GM12878 (cell line): ENCODE data around the gene BRI3BP. TPM values are rescaled to one million over a fixed set of nuclear protein-coding genes. Genes with fewer than 3 reads are reported as not detected.

Experiments
- ATAC-seq: fragments of 200-7000 bp; cut with Tn5 transposase; 3 replicates; pipeline ENCODE4 v1.9.1; 2020; ENCODE audit warnings: mild to moderate bottlenecking, moderate library complexity
- BruUV-seq: library from RNA; stranded (reverse); fragments of 400-500 nt; replicated peaks from 2 replicates; lab custom pipeline; 2021; lab: Mats Ljungman, UMichigan
- CTCF ChIA-PET: fragments of 300-600 bp; sonication (Branson Sonifier 250); formaldehyde crosslinking; extraction: SDS; loops from one replicate; lab custom pipeline; 2021; ENCODE audit warnings: inconsistent platforms; lab: Yijun Ruan, JAX
- POLR2A ChIA-PET: fragments of 350-600 bp; formaldehyde crosslinking; extraction: SDS; loops from one replicate; lab custom pipeline; 2021; ENCODE audit warnings: inconsistent platforms; lab: Charles Lee
- RAD21 ChIA-PET: fragments of 300-600 bp; sonication (Branson Sonifier 250); formaldehyde crosslinking; loops from one replicate; lab custom pipeline; 2023; ENCODE audit warnings: antibody characterized with exemption; ENCODE audit not compliant: unreplicated experiment; lab: Charles Lee
- SMC1A ChIA-PET: fragments of 300-600 bp; sonication (Branson Sonifier 250); formaldehyde crosslinking; loops from one replicate; lab custom pipeline; 2023; ENCODE audit not compliant: unreplicated experiment, uncharacterized antibody; lab: Charles Lee
- DNase-seq: peaks from one replicate; pipeline ENCODE4 v3.0.0-alpha.2; 2011; ENCODE audit warnings: low read depth, low spot score
- FAIRE-seq: peaks from 3 replicates; lab custom pipeline; 2011; peaks lifted over from hg19 to GRCh38; lab: Jason Lieb, UNC
- H2AFZ ChIP-seq: 2 replicates; pipeline ENCODE4 v1.6.0; 2011; ENCODE audit warnings: low read depth, low read length, control low read depth; ENCODE audit not compliant: control insufficient read depth
- H3K27ac ChIP-seq: 2 replicates; pipeline ENCODE4 v1.5.1; 2011; ENCODE audit warnings: control low read depth; ENCODE audit not compliant: control insufficient read depth, insufficient read depth
- H3K27me3 ChIP-seq, 2 experiments: replicated peaks in 1 of 2; 2 replicates each; pipeline versions ENCODE4 v1.6.0 to v1.6.1; 2011; ENCODE audit warnings: low read length in 1 of 2; ENCODE audit not compliant: control insufficient read depth in 2 of 2, insufficient read depth in 2 of 2
- H3K36me3 ChIP-seq, 2 experiments: 2 replicates each; pipeline ENCODE4 v1.5.1; 2011; ENCODE audit warnings: low read length in 1 of 2; ENCODE audit not compliant: control insufficient read depth in 2 of 2, insufficient read depth in 2 of 2
- H3K4me1 ChIP-seq: 2 replicates; pipeline ENCODE4 v1.6.1; 2011; ENCODE audit warnings: mild to moderate bottlenecking, low read length, moderate library complexity, mixed read lengths; ENCODE audit not compliant: control insufficient read depth, insufficient read depth
- H3K4me2 ChIP-seq: 2 replicates; pipeline ENCODE4 v1.6.0; 2011; ENCODE audit warnings: control low read depth; ENCODE audit not compliant: control insufficient read depth, insufficient read depth
- H3K4me3 ChIP-seq: fragments of 200-600 bp; sonication (generic); 2 replicates; pipeline ENCODE4 v1.5.1; 2016
- H3K79me2 ChIP-seq: 2 replicates; pipeline ENCODE4 v1.6.0; 2011; ENCODE audit warnings: low read length; ENCODE audit not compliant: control insufficient read depth, insufficient read depth
- H3K9ac ChIP-seq: 2 replicates; pipeline ENCODE4 v1.8.0; 2011; ENCODE audit warnings: low read length, control low read depth, mixed read lengths; ENCODE audit not compliant: control insufficient read depth, insufficient read depth
- H3K9me3 ChIP-seq: replicated peaks from 3 replicates; pipeline ENCODE4 v1.5.1; 2011; ENCODE audit warnings: mild to moderate bottlenecking, low read length; ENCODE audit not compliant: control insufficient read depth, insufficient read depth
- H4K20me1 ChIP-seq: 2 replicates; pipeline ENCODE4 v1.6.0; 2011; ENCODE audit not compliant: control insufficient read depth, insufficient read depth
- CHD2 ChIP-seq: IDR thresholded peaks from 2 replicates; pipeline ENCODE4 v1.6.1; 2011; ENCODE audit warnings: low read depth, low read length, improper control_type of control experiment, borderline replicate concordance
- GABPA ChIP-seq: IDR thresholded peaks from 2 replicates; pipeline ENCODE4 v1.6.1; 2014; ENCODE audit warnings: antibody characterized with exemption, low read depth, mild to moderate bottlenecking, inconsistent platforms
- PBX3 ChIP-seq: IDR thresholded peaks from 2 replicates; pipeline ENCODE4 v1.6.1; 2011; ENCODE audit warnings: mild to moderate bottlenecking, low read depth, low read length, moderate library complexity; ENCODE audit not compliant: insufficient replicate concordance
- YBX1 ChIP-seq: fragments of 450-650 bp; IDR thresholded peaks from 2 replicates; pipeline ENCODE4 v1.6.1; 2016; ENCODE audit warnings: antibody characterized with exemption
- WGBS: methylation state at CpG from one replicate; pipeline ENCODE4 v1.1.6; 2016; ENCODE audit warnings: low lambda C conversion rate; ENCODE audit not compliant: insufficient replicate concordance, insufficient coverage; ENCODE audit errors: missing lambda C conversion rate; 5-methylcytosine and 5-hydroxymethylcytosine counted together
- in situ Hi-C: fragments of 300-500 bp; cut with MboI; formaldehyde crosslinking; loops from 9 replicates; pipeline ENCODE4 v1.14.3; 2018; ENCODE audit warnings: mixed read lengths
- intact Hi-C: fragments of 100-400 bp; cut with micrococcal nuclease; formaldehyde crosslinking; loops from one replicate; pipeline ENCODE4 v1.14.2; 2022; ENCODE audit not compliant: unreplicated experiment
- polyA plus RNA-seq, 11 experiments: library from polyadenylated mRNA; depleted of rRNA in 4 of 11; unstranded in 6 of 11; stranded (reverse) in 5 of 11; fragments of >200 nt; fragmentation: Nextera tagmentation in 4 of 11; fragmentation: Illumina TruSeq in 1 of 11; extraction: Ambion mirVana in 4 of 11; extraction: Trizol in 1 of 11; gene quantifications; 1 replicate in 1 of 11; 2 replicates in 10 of 11; pipeline versions ENCODE4 v1.2.1 to v1.2.3, GENCODE V29; 2011 to 2016; ENCODE audit warnings: inconsistent platforms in 2 of 11, missing spikeins in 2 of 11, low read depth in 1 of 11
- total RNA-seq, 4 experiments: library from RNA; depleted of rRNA in 3 of 4; stranded (reverse); fragments of >200 nt in 3 of 4; fragmentation: Illumina TruSeq in 1 of 4; extraction: Trizol in 1 of 4; gene quantifications; 2 replicates each; pipeline versions ENCODE4 v1.2.1 to v1.2.3, GENCODE V29; 2013 to 2021
- TF ChIP-seq, protein P1 (sequence below): fragments of 450-650 bp; IDR thresholded peaks from 2 replicates; pipeline ENCODE4 v1.6.1; 2017; ENCODE audit warnings: borderline replicate concordance

The BRI3BP gene
- total and polyA plus RNA-seq, 10 of the 15 experiments (the other 5 are each of a cell fraction or from before 2014, with no cell fraction given) = 11.5 to 37.0 (median 28.5) TPM

DNA sequence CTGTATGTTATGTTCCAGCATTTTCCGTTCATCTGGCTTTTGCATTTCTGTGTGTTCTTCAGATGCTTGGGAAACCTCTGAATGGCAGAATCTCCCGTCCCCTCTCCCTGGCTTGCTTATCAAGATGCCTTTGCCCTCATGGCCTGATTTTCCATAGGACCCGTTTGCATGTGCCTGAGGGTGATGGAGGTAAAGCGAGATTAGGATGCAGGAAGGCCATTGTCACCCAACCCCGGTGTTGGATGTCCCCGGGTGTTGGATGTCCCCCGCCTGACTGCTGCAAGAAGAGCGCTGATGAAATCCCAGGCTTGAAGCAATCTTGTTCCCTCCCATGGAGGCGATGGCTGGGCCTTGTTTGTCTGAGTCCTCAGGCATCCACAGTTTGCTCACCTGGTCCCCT lies 9.6 kb downstream of the BRI3BP start:
- Histone ChIP-seq H3K9me3 (peaks cover 2% of the 10 kb centered on the region; the same call in 2 of the 3 replicates), H2AFZ (no peak overlapping the region), H3K27me3 (no peaks in the 10 kb centered on the region), H4K20me1 (no peaks in the 10 kb centered on the region), H3K4me3 (no peak overlapping the region), H3K9ac (no peak overlapping the region), H3K27ac (no peak overlapping the region), H3K79me2 (peaks cover 75% of the 10 kb centered on the region), H3K36me3 (peaks cover 8 to 23% of the 10 kb centered on the region in 2 experiments; a peak in 3 of 4 replicates), H3K4me1 (no peaks in the 10 kb centered on the region; the same call in 1 of the 2 replicates), H3K4me2 (no peak overlapping the region)
- ChIA-PET SMC1A (no interaction called here), CTCF (no interaction called here), POLR2A (no interaction called here), RAD21 (no interaction called here)
- in situ Hi-C loops (no loop called here), intact Hi-C loops (no loop called here)
- FAIRE-seq = no peak
- ATAC-seq = no peak
- DNase-seq = no peak
- TF ChIP-seq PBX3 = no peak
- TF ChIP-seq YBX1 = no peak
- BruUV-seq = no TSS peak
- 91% methylated on average over 9 of the region's 9 CpGs for WGBS

- Histone ChIP-seq H3K36me3 (peaks cover 9 to 17% of the 10 kb centered on the region in 2 experiments; a peak in 3 of 4 replicates), H3K4me1 (no peaks in the 10 kb centered on the region; the same call in 1 of the 2 replicates), H3K4me3 (no peak overlapping the region), H3K27ac (no peak overlapping the region)
- DNase-seq = no peak
- intact Hi-C loops (no loop called here), in situ Hi-C loops (no loop called here)
- CTCF ChIA-PET = no interaction called here
- 98% methylated on average over 6 of the region's 6 CpGs for WGBS
- POLR2A ChIA-PET = no interaction called here
- SMC1A ChIA-PET = no interaction called here
- no peak for FAIRE-seq
- TF ChIP-seq, protein P1, sequence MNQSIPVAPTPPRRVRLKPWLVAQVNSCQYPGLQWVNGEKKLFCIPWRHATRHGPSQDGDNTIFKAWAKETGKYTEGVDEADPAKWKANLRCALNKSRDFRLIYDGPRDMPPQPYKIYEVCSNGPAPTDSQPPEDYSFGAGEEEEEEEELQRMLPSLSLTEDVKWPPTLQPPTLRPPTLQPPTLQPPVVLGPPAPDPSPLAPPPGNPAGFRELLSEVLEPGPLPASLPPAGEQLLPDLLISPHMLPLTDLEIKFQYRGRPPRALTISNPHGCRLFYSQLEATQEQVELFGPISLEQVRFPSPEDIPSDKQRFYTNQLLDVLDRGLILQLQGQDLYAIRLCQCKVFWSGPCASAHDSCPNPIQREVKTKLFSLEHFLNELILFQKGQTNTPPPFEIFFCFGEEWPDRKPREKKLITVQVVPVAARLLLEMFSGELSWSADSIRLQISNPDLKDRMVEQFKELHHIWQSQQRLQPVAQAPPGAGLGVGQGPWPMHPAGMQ = no peak
- TF ChIP-seq CHD2 (no peak), GABPA (no peak)
- TF ChIP-seq, all 136 proteins: peak for 0
- no peaks in the 10 kb centered on the region for H4K20me1 ChIP-seq
- no peak overlapping the region for H3K4me2 ChIP-seq
- no peaks in the 10 kb centered on the region for H3K9me3 ChIP-seq
- H2AFZ ChIP-seq = no peak overlapping the region
- H3K79me2 ChIP-seq = peaks cover 61% of the 10 kb centered on the region
- BruUV-seq = no TSS peak
- no peak for ATAC-seq
- H3K27me3 ChIP-seq = no peaks in the 10 kb centered on the region
- RAD21 ChIA-PET = no interaction called here
- H3K9ac ChIP-seq = no peak overlapping the region
Measured at GRCh38 chr12:125004621-125005020, 11.2 kb downstream of the BRI3BP start.
